Right lobe of liver (tissue), 4 donors: Measurements from ENCODE around the gene CPNE6.

Experiments
- CTCF ChIP-seq, 4 donors: fragments of 200-600 bp in 3 of 4; fragments of 450-650 bp in 1 of 4; IDR thresholded peaks; one replicate each; pipeline versions ENCODE4 v1.5.1 to v1.8.0; 2016 to 2022; ENCODE audit warnings: antibody characterized with exemption in 4 of 4, mild to moderate bottlenecking in 2 of 4
- POLR2A ChIP-seq: fragments of 450-650 bp; IDR thresholded peaks from one replicate; pipeline ENCODE4 v1.6.1; 2017; ENCODE audit warnings: antibody characterized with exemption, mild to moderate bottlenecking
- donor health status: DM: no; HTN: no; CAD: no.
- donor health status: DM: no; HTN: no; CAD: no.
- donor health status: DM: no; HTN: yes; CAD: no.

DNA sequence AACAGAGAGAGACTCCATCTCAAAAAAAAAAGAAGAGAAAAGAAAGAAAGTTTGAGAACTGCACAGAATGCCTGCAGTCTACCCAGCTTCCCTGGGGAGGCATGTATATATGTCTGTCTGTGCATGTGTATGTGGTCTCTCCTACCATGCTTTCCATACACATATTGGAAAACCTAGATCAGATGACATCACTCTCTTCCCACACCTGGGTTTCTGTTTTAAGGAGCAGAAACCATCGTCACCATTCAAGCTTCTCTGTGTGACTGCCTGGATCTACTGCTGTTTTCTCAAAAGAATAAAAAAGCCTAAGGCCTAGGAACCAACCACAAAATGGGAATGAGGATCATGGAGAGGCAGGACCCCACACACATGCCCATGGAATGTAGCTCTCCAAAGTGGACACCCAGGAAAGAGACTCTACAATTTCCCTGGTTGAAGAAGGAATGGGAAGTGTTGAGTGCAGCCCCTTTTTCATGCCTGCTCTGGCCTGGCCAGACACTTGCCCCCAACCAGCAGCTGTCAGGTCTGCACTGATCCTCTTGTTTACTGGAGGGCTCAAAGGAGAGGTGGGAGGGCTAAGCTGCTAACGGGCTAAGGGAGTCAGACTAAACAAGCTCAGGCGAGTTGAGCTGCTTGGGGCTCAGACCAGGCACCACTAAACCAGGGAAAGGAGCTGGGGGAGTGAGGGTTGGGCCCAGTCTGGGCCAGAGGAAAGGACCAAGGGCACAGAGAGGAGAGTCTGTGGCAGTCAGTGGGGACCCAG is 15.0 kb downstream of the CPNE6 start:
- TF ChIP-seq CTCF (IDR thresholded peaks at IDR 0.05) (no peak), POLR2A (no peak)
